CD4-positive, alpha-beta T cell treated with Interleukin-17A for 1 hour (primary cell): Measurements from ENCODE around the gene BTRC.

Experiments used
- DNase-seq: peaks from one replicate; pipeline ENCODE4 v3.0.0-alpha.2; 2020

Gene BTRC

DNA sequence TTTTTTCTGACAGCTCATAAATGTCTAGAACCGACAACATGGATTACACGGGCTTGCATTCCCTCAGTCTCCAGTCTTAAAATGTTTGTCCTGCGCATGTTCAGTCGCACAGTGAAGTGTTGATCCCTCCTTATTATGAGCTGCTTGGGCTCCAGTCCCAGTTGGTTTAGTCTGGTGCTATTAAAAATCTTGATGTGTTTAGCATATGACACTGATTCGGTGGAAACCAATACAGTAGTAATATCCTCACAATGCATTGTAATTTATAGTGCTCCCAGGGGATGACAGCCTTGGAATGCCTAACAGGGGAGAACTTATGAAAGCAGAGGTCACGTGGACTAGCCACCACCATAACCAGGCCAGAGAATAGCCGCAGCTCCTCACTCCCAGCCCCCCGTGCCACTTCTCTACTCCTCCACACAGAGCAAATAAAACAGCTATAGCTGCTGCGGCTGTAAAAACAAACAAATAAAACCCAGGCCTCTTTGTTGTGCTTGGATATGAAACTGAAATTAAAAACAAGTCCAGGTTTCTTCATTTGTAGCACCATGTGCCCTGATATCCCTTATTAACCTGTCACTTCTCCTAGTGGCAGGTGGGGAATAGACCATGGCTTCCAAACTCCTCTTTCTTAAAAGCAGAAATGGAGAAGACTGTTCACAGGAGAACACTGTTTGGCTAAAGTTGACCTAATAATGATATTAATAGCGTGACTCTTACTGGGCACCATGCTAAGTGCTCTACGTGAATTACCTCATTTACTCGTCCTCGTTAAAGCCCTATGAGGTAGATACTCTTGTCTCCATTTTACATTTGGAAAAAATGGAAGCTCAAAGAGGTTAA lies 241.8 kb downstream of the BTRC start:
- DNase-seq: no peak

DNA sequence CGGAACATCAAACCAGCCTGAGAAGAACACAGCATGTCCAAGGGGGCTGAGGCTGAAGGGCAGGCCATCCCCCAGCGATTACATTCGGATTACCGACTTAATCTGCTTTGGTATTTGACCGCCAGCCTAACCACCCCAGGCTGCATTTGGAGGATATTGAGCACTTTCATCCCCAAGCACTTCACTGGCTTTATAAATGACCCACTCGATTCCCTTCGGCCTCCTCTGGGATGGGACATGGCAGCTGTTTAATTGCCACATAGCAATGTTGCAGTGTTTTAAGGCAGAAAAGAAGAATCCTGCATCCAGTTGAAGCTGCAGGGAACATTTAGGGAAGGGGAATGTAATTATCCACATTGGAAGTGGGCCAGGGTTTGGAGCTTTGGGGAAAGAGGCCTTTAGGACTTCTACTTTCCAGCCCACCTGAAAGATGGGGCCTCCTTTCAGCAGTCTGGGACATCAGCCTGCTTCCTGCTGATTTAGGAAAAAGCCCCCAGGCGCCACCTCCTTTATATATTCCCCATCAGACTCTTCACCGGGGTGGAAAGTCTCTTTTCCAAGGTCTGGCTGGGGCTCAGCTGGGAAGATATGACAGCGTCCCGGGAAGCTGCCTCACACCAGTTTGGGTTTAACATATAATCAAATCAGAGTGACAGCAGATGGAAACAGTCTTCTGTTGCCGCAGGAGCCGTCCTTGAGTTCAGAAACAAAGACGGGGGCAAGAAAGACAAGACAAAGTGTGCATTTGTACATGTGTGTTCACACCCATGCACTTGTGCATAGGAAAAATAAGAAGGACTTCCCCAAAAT lies 243.3 kb downstream of the BTRC start:
- DNase-seq: no peak

DNA sequence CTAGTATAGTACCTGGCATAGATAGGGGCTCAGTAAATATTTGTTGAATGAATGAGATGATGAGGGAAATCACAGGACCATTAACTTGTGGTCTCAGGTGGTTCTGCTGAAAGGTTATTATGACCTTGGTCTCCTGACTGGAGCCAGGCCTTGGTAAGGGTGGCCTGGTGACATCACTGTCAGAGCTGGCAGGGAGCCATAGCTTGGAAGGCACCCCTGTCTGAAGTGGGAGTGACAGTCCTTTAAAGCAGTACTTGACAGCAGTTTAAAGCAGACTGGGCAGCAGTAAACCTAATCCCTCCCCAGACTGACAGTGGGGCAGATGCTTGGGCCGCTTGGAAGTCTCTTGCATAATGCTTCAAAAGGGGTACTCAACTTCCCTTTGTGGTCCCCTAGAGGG lies 247.6 kb downstream of the BTRC start:
- no peak for DNase-seq

DNA sequence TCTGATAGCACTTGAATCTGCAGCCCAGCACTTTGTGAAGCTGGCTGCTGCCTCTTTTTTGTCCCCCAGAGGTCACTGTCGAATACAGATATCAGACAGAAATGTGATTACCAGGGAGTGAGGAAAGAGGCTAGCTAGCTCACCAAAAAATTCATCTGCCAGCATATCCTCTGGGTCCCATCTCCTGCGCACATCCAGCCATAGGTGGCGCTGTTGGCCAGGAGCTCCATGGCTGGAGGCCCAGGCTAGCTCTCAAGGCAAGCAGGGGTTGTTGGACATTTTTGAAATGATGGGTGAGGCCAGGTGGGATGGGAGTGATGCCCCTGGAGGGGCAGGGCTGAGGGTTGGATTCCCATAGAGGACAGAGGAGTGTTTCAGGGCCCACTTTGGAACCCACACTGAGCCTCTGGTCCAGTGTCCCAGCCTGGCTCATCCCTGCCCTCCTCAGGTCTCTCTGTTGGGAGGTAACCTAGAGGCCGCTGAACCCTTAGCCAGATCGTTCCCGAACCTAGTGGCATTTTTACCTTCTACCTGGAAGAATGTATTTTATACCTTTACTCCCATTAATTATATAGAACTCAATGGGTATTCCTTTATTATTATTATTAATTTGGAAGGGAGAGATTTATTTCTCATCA lies 248.9 kb downstream of the BTRC start:
- DNase-seq: peak; percentile 42
